Colonic mucosa (tissue), 4 donors: ENCODE measurements around the gene ANO10. TPM values are rescaled to one million over a fixed set of nuclear protein-coding genes. Genes with fewer than 3 reads are reported as not detected.

Experiments used
- DNase-seq: peaks from one replicate; pipeline ENCODE4 v3.0.0-alpha.2; 2020
- H3K27ac ChIP-seq: fragments of 200-600 bp; one replicate; pipeline ENCODE4 v1.8.0; 2021
- H3K27me3 ChIP-seq: fragments of 200-600 bp; one replicate; pipeline ENCODE4 v1.8.0; 2021
- H3K36me3 ChIP-seq: fragments of 200-600 bp; one replicate; pipeline ENCODE4 v1.8.0; 2021
- H3K4me1 ChIP-seq: fragments of 200-600 bp; one replicate; pipeline ENCODE4 v1.8.0; 2021; ENCODE audit warnings: mild to moderate bottlenecking
- H3K4me3 ChIP-seq: fragments of 200-600 bp; one replicate; pipeline ENCODE4 v1.8.0; 2021
- H3K9ac ChIP-seq, 2 donors: one replicate each; pipeline ENCODE4 v1.7.0; 2013; ENCODE audit warnings: control low read depth in 2 of 2, low read depth in 2 of 2, low read length in 2 of 2
- H3K9me3 ChIP-seq: fragments of 200-600 bp; one replicate; pipeline ENCODE4 v1.8.0; 2021
- CTCF ChIP-seq: fragments of 200-600 bp; IDR thresholded peaks from one replicate; pipeline ENCODE4 v1.8.0; 2022; ENCODE audit warnings: antibody characterized with exemption, mild to moderate bottlenecking
- intact Hi-C: fragments of 100-400 bp; cut with DNase I; formaldehyde crosslinking; loops from one replicate; pipeline ENCODE4 v1.14.1; 2022
- total RNA-seq, 2 donors: library from RNA; stranded (reverse); fragmentation: NEBNext Ultra II Directional in 1 of 2; extraction: Animal tissue kit (Norgen Biotek cat#: 25700) in 1 of 2; gene quantifications; one replicate each; pipeline ENCODE4 v1.2.1, GENCODE V29; 2021
- donor health status: healthy.
- donor health status: DM: no; HTN: no; CAD: no.
- donor health status: DM: no; HTN: no; CAD: no.

Gene ANO10
- total RNA-seq, 2 donors from 2014 or later: 53.9 to 69.0 TPM

GRCh38 chr3:43373560-43373928, 248.3 kb downstream of the ANO10 start:
- Histone ChIP-seq H3K9me3 (no peaks in the 10 kb centered on the region), H3K27ac (no peak overlapping the region), H3K36me3 (no peaks in the 10 kb centered on the region), H3K4me1 (no peaks in the 10 kb centered on the region), H3K9ac (no peak overlapping the region), H3K27me3 (no peaks in the 10 kb centered on the region), H3K4me3 (no peak overlapping the region)
- intact Hi-C loops: no loop called here
- TF ChIP-seq CTCF: no peak
- no peak for DNase-seq

DNA sequence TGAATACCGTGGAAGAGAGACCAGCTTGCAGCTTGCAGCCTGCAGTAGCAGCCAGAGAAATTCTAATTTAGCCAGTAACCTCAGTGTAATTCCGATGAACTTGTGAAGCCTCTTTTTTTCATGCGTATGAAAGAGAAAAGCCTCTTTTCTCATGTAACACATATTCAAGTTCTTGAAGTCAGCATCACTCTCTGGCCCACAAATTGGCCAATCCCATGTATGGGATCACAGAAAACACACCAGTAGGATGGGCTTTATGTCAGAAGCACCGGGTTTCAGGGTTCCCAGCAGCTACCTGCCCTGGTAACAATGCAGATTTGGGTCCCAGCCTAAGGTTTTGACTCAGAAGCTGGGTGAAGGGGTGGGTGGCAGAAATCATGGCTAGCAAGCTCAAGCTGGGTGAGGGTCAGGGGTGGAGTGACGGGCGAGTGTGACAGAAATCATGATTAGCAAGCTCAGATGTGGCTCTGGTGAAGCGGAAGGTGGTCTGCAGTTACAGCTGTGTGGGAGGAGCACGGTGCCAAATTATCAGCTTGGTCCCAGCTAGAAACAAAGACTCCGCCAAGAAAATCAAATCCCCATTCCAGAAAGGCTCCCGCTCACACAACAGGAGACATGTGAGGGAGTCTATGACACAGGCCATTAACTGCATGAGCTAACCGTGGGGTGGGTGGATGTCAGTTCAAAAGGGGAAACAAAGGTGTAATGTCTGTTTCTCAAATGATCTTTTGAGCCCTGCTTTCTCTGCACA, 248.8 kb downstream of the ANO10 start:
- Histone ChIP-seq H3K4me3 (no peak overlapping the region), H3K36me3 (no peaks in the 10 kb centered on the region), H3K9ac (no peak overlapping the region), H3K27me3 (no peaks in the 10 kb centered on the region), H3K4me1 (no peaks in the 10 kb centered on the region), H3K27ac (no peak overlapping the region), H3K9me3 (no peaks in the 10 kb centered on the region)
- DNase-seq: no peak
- no peak for TF ChIP-seq CTCF
- intact Hi-C loops: no loop called here

GRCh38 chr3:43372007-43372740, 249.6 kb downstream of the ANO10 start:
- no peak overlapping the region for H3K4me3 ChIP-seq
- H3K9me3 ChIP-seq: no peaks in the 10 kb centered on the region
- intact Hi-C loops: no loop called here
- no peak overlapping the region for H3K9ac ChIP-seq
- H3K4me1 ChIP-seq: no peaks in the 10 kb centered on the region
- H3K27me3 ChIP-seq: no peaks in the 10 kb centered on the region
- no peak for TF ChIP-seq CTCF
- H3K36me3 ChIP-seq: no peaks in the 10 kb centered on the region
- H3K27ac ChIP-seq: no peak overlapping the region
- DNase-seq: no peak

DNA sequence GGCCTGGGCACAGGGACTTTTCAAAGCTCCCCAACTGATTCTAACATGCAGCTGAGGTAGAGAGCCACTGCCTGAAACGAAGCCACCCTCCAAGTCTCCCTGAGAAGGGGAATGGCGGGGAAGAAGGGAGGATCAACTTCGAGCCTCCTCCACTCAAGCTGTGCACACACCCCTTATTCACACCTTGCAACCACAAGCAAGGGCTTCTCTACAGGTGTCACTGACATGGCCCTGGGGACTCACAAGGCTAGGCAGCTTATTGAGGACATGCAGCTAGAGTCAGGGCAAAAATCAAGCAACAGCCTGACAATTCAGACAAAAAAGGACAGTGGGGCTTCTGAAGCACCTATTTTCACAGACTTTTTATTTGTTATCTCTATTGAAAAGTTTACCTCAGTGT, 250.3 kb downstream of the ANO10 start:
- intact Hi-C loops: no loop called here
- no peak for TF ChIP-seq CTCF
- H3K4me3 ChIP-seq: no peak overlapping the region
- no peaks in the 10 kb centered on the region for H3K4me1 ChIP-seq
- H3K27ac ChIP-seq: no peak overlapping the region
- H3K9me3 ChIP-seq: no peaks in the 10 kb centered on the region
- H3K9ac ChIP-seq: no peak overlapping the region
- H3K36me3 ChIP-seq: no peaks in the 10 kb centered on the region
- no peaks in the 10 kb centered on the region for H3K27me3 ChIP-seq
- no peak for DNase-seq

GRCh38 chr3:43370293-43370980, 251.4 kb downstream of the ANO10 start:
- Histone ChIP-seq H3K4me3 (no peak overlapping the region), H3K4me1 (no peaks in the 10 kb centered on the region), H3K27me3 (no peaks in the 10 kb centered on the region), H3K9me3 (no peaks in the 10 kb centered on the region), H3K36me3 (no peaks in the 10 kb centered on the region), H3K9ac (no peak overlapping the region), H3K27ac (no peak overlapping the region)
- intact Hi-C loops: no loop called here
- no peak for TF ChIP-seq CTCF
- DNase-seq: no peak
